Osteocyte (in vitro differentiated cells): ENCODE measurements around the gene LMCD1. TPM values are rescaled to one million over a fixed set of nuclear protein-coding genes. Genes with fewer than 3 reads are reported as not detected.

ENCODE experiments used
- DNase-seq: peaks from one replicate; pipeline ENCODE4 v3.0.0; 2021; ENCODE audit warnings: mixed read lengths; ENCODE audit not compliant: unreplicated experiment; ENCODE audit errors: extremely low spot score
- H3K27ac Mint-ChIP-seq: one replicate; pipeline ENCODE4 v1.8.0; 2021; ENCODE audit warnings: mild to moderate bottlenecking, mixed read lengths; ENCODE audit not compliant: unreplicated experiment
- H3K27me3 Mint-ChIP-seq: one replicate; pipeline ENCODE4 v1.8.0; 2021; ENCODE audit warnings: mixed read lengths; ENCODE audit not compliant: unreplicated experiment
- H3K36me3 Mint-ChIP-seq: one replicate; pipeline ENCODE4 v1.8.0; 2021; ENCODE audit warnings: mixed read lengths; ENCODE audit not compliant: unreplicated experiment
- H3K4me1 Mint-ChIP-seq: one replicate; pipeline ENCODE4 v1.8.0; 2021; ENCODE audit warnings: mixed read lengths; ENCODE audit not compliant: unreplicated experiment
- H3K4me3 Mint-ChIP-seq: one replicate; pipeline ENCODE4 v1.8.0; 2021; ENCODE audit warnings: mild to moderate bottlenecking, moderate library complexity, mixed read lengths; ENCODE audit not compliant: unreplicated experiment
- H3K9me3 Mint-ChIP-seq: one replicate; pipeline ENCODE4 v1.8.0; 2021; ENCODE audit warnings: mixed read lengths; ENCODE audit not compliant: unreplicated experiment
- total RNA-seq: library from RNA; stranded (reverse); gene quantifications from 2 replicates; pipeline ENCODE4 v1.2.1, GENCODE V29; 2021
- TF ChIP-seq, protein P1 (sequence below): fragments of 200-600 bp; sonication (generic); IDR thresholded peaks from 2 replicates; pipeline ENCODE4 v1.5.0; 2021; ENCODE audit warnings: antibody characterized with exemption, mild to moderate bottlenecking, moderate library complexity

Gene LMCD1
- total RNA-seq, 1 donor from 2014 or later, result 136 TPM

DNA sequence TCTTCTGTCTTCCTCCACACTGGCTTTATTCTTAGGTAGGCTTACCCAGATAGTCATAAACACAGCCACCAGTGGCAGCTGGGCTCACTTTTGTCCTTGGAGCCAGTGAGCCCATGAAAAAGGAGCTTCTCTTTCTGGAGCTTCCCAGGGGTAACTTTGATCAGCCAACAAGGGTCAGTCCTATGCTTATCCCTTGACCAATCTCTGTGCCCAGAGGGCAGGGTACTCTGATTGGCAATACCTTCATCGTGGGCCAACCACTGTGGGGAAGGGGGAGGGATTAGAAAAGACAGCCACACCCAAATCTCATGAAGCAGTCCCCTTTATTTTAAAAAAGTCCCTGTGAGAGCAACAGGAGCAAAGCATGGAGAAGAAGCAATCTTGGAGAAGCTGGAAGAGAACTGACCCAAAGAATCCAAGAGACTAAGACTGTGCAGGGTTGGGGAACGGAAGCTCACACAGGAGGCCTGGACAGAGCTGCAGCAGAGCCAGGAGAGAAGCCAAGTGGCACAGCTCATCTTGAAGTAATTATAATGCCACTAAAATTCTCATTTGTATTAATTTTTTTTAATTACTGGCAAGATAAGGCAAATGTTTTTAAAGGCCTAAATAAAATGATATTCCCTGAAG, 72.5 kb downstream of the LMCD1 start:
- no peak for DNase-seq
- Mint-ChIP-seq H3K27me3 (no peaks in the 10 kb centered on the region), H3K27ac (peak overlapping the region; percentile 90), H3K9me3 (no peaks in the 10 kb centered on the region), H3K4me1 (peaks cover 71% of the 10 kb centered on the region), H3K4me3 (no peak overlapping the region), H3K36me3 (peaks cover 45% of the 10 kb centered on the region)
- TF ChIP-seq, protein P1, sequence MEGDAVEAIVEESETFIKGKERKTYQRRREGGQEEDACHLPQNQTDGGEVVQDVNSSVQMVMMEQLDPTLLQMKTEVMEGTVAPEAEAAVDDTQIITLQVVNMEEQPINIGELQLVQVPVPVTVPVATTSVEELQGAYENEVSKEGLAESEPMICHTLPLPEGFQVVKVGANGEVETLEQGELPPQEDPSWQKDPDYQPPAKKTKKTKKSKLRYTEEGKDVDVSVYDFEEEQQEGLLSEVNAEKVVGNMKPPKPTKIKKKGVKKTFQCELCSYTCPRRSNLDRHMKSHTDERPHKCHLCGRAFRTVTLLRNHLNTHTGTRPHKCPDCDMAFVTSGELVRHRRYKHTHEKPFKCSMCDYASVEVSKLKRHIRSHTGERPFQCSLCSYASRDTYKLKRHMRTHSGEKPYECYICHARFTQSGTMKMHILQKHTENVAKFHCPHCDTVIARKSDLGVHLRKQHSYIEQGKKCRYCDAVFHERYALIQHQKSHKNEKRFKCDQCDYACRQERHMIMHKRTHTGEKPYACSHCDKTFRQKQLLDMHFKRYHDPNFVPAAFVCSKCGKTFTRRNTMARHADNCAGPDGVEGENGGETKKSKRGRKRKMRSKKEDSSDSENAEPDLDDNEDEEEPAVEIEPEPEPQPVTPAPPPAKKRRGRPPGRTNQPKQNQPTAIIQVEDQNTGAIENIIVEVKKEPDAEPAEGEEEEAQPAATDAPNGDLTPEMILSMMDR, result no peak

DNA sequence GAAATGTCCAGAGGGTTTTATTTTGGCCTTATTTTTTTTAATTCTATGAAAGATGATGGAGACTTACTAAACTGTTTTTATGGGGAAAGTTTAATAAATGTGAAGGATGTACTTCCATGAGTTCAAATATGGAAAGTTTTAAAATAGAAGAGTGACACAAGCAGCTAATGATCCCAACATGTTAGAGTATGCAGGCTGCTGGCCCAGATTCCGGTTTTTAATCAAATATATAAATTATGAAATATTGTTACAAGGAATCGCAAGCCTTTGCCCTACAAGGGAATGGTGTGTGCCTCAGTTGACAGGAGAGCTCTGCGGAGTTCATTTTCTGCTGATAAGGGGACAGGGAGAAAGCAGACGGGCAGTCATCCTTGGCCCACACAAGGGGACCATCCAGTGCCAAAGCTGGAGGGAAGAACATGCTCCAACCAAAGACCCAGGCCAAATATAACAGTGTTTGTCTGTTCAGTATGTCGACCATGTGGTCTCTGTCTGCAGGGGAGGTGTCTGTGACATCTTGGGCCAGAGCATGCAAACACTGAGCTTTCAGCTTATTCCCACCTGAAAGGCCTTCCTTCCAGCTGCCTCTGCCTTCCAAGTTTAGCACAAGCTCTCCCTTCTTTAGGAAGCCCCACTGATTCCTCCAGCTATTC, 73.2 kb downstream of the LMCD1 start:
- H3K4me1 Mint-ChIP-seq, result peaks cover 75% of the 10 kb centered on the region
- no peak for DNase-seq
- no peaks in the 10 kb centered on the region for H3K27me3 Mint-ChIP-seq
- H3K36me3 Mint-ChIP-seq, result peaks cover 38% of the 10 kb centered on the region
- H3K9me3 Mint-ChIP-seq, result no peaks in the 10 kb centered on the region
- H3K4me3 Mint-ChIP-seq, result no peak overlapping the region
- peak overlapping the region; percentile 90 for H3K27ac Mint-ChIP-seq
- TF ChIP-seq, protein P1, result no peak

DNA sequence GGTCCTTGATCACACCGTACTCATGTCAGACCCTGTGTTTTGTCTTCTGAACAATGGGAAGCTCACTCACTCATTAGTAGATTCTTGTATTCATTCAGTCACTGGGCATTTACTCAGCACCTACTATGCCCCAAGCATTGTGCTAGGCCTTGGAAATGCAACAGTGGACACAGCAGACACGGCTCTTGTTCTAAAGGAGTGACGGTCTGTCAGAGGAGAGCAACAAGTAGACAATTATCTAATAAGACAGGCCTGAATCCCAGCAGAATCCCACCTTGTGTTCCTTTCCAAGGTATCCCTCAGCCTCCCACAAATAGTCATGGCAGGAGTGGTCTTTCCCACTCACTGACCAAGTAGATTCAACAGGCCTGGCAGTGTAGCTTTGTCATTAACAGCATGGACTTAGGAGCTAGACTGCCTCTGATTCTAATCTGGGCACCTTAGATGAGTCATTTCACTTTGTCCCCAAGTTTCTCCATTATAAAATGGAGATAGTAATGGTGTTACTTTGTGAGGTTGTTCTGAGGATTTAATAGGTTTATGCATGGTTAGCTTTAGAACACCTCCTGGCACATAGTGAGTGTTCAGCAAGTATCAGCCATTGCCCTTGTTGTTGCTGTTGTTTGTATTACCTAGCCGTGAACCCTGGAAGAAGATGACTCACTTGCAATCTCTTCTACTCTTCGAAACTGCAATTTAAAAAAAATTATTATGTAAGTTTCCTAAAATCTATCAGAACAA, 73.9 kb downstream of the LMCD1 start:
- no peak overlapping the region for H3K4me3 Mint-ChIP-seq
- peaks cover 31% of the 10 kb centered on the region for H3K36me3 Mint-ChIP-seq
- no peaks in the 10 kb centered on the region for H3K27me3 Mint-ChIP-seq
- DNase-seq, result no peak
- H3K27ac Mint-ChIP-seq, result peak overlapping the region; percentile 90
- H3K9me3 Mint-ChIP-seq, result no peaks in the 10 kb centered on the region
- peaks cover 75% of the 10 kb centered on the region for H3K4me1 Mint-ChIP-seq
- TF ChIP-seq, protein P1, result no peak

DNA sequence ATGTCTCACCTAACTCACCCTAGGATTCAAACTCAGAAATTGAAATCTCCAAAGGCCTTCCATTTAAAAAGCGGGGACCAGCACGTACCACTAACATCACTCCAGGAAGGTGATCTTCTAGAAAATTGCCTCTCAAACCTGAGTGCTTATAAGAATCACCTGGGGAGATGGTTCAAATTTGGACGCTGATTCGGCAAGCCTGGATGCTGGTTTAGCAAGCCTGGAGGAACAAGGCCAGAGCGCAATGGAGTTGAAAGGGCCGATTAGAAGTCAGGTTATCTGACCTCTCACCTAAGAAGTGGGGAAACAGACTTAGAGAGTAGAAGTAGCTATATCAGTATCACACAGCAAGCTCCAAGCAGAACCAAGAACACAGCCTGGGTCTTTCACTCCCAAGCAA, 74.8 kb downstream of the LMCD1 start:
- Mint-ChIP-seq H3K4me3 (no peak overlapping the region), H3K4me1 (peaks cover 72% of the 10 kb centered on the region), H3K9me3 (no peaks in the 10 kb centered on the region), H3K27ac (peak overlapping the region; percentile 90), H3K27me3 (no peaks in the 10 kb centered on the region), H3K36me3 (peaks cover 22% of the 10 kb centered on the region)
- no peak for DNase-seq
- TF ChIP-seq, protein P1, result no peak
